PFSK-1 (cell line): ENCODE data around the gene PHF19.

Experiments used
- FOXP2 ChIP-seq: optimal IDR thresholded peaks from 2 replicates; pipeline ENCODE3; 2011; ENCODE audit warnings: borderline replicate concordance, control low read depth, inconsistent platforms; ENCODE audit not compliant: insufficient read depth; ENCODE audit errors: extremely low read length, extremely low read depth
- POLR2AphosphoS5 ChIP-seq: IDR thresholded peaks from 2 replicates; pipeline ENCODE4 v1.6.1; 2012; ENCODE audit warnings: low read depth, mild to moderate bottlenecking, control low read depth, low read length, moderate library complexity
- SIN3A ChIP-seq: IDR thresholded peaks from 2 replicates; pipeline ENCODE4 v1.6.1; 2012; ENCODE audit warnings: mild to moderate bottlenecking, low read length, moderate library complexity, borderline replicate concordance; ENCODE audit not compliant: insufficient read depth
- TAF1 ChIP-seq: IDR thresholded peaks from 2 replicates; pipeline ENCODE4 v1.6.1; 2012; ENCODE audit warnings: low read length, control low read depth, borderline replicate concordance; ENCODE audit not compliant: insufficient read depth
- TF ChIP-seq, protein P1 (sequence below), 2 experiments: IDR thresholded peaks; 2 replicates each; pipeline versions ENCODE4 v1.6.1 to v1.8.0; 2011 to 2012; ENCODE audit warnings: low read depth in 2 of 2, low read length in 2 of 2, control low read depth in 1 of 2, inconsistent platforms in 1 of 2, mild to moderate bottlenecking in 1 of 2, moderate library complexity in 1 of 2; ENCODE audit not compliant: insufficient read depth in 1 of 2

Gene PHF19

GRCh38 chr9:120854596-120855327, 22.2 kb downstream of the PHF19 start:
- TF ChIP-seq SIN3A (no peak), FOXP2 (no peak), TAF1 (no peak), POLR2AphosphoS5 (no peak)
- TF ChIP-seq, protein P1, sequence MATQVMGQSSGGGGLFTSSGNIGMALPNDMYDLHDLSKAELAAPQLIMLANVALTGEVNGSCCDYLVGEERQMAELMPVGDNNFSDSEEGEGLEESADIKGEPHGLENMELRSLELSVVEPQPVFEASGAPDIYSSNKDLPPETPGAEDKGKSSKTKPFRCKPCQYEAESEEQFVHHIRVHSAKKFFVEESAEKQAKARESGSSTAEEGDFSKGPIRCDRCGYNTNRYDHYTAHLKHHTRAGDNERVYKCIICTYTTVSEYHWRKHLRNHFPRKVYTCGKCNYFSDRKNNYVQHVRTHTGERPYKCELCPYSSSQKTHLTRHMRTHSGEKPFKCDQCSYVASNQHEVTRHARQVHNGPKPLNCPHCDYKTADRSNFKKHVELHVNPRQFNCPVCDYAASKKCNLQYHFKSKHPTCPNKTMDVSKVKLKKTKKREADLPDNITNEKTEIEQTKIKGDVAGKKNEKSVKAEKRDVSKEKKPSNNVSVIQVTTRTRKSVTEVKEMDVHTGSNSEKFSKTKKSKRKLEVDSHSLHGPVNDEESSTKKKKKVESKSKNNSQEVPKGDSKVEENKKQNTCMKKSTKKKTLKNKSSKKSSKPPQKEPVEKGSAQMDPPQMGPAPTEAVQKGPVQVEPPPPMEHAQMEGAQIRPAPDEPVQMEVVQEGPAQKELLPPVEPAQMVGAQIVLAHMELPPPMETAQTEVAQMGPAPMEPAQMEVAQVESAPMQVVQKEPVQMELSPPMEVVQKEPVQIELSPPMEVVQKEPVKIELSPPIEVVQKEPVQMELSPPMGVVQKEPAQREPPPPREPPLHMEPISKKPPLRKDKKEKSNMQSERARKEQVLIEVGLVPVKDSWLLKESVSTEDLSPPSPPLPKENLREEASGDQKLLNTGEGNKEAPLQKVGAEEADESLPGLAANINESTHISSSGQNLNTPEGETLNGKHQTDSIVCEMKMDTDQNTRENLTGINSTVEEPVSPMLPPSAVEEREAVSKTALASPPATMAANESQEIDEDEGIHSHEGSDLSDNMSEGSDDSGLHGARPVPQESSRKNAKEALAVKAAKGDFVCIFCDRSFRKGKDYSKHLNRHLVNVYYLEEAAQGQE (IDR thresholded peaks at IDR 0.05; ENCODE audit: insufficient read depth in 1 of 2, low read depth in 2 of 2, low read length in 2 of 2) = no peak

GRCh38 chr9:120853198-120853597, 23.8 kb downstream of the PHF19 start:
- no peak for TF ChIP-seq TAF1
- TF ChIP-seq, protein P1 (IDR thresholded peaks at IDR 0.05; ENCODE audit: insufficient read depth in 1 of 2, low read depth in 2 of 2, low read length in 2 of 2) = no peak
- TF ChIP-seq SIN3A = no peak

GRCh38 chr9:120852240-120853010, 24.6 kb downstream of the PHF19 start:
- TF ChIP-seq, protein P1 (IDR thresholded peaks at IDR 0.05; ENCODE audit: insufficient read depth in 1 of 2, low read depth in 2 of 2, low read length in 2 of 2) = no peak
- peak; percentile 38; the same call in 1 of the 2 replicates for TF ChIP-seq POLR2AphosphoS5

DNA sequence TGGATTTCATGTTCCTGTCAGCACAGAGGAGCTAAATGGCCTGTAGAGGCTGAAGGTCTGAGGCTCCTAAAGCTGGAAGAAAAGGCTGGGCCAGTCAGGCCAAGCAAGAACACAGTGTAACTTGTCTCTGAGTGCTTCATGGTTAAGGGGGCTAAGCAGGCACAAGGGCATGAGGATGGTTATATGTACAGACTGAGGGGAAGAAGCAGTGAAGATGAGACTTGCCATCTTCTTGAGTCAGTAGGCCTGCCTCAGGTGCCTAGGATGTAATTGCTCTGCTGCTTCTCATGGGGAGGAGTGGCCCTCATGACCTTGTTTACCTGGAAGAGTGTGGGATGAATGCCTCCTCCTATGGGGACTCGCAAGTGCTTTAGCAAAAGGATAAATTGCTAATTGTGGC, 25.5 kb downstream of the PHF19 start:
- TF ChIP-seq TAF1 = no peak
- TF ChIP-seq SIN3A = no peak
- TF ChIP-seq, protein P1 (IDR thresholded peaks at IDR 0.05; ENCODE audit: insufficient read depth in 1 of 2, low read depth in 2 of 2, low read length in 2 of 2) = no peak
- TF ChIP-seq FOXP2 = no peak
- TF ChIP-seq POLR2AphosphoS5 = no peak

DNA sequence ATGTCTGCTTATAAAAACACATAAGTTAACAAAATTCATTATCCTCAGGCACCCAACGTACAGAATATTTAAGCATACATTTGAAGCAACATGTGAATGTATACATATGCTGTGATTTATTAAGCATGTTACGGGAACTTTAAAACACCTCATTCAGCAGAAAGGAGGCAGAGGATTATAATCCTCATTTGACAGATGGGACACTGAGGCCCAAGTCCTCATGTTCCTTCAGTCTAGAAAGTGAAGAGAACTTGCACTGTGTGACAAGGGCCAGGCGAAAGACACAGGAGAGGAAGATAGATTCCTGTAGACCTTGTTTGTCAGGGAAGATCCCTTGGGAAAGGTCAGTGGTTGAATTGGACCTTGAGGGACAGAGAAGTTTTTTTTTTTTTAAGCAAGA, 26.7 kb downstream of the PHF19 start:
- no peak for TF ChIP-seq SIN3A
- TF ChIP-seq TAF1 = no peak
